Suprapubic skin (tissue), 4 donors: Measurements from ENCODE around the gene PIH1D2. TPM values are rescaled to one million over a fixed set of nuclear protein-coding genes. Genes with fewer than 3 reads are reported as not detected.
A peak's percentile ranks its signal among the peaks of the same experiment; 100 is the strongest.
"Not testable (repeated sequence)": the region's sequence is repeated elsewhere in the genome, so short reads cannot be mapped to it uniquely, and the experiment has no call there.

ENCODE experiments used
- DNase-seq, 2 donors: peaks; one replicate each; pipeline ENCODE4 v3.0.0-alpha.2; 2019; ENCODE audit warnings: low spot score in 2 of 2
- H3K27ac ChIP-seq: fragments of 200-600 bp; sonication (generic); one replicate; pipeline ENCODE4 v1.5.1; 2019
- H3K27me3 ChIP-seq: fragments of 200-600 bp; sonication (generic); one replicate; pipeline ENCODE4 v1.5.1; 2019
- H3K36me3 ChIP-seq: fragments of 200-600 bp; sonication (generic); one replicate; pipeline ENCODE4 v1.5.1; 2019
- H3K4me1 ChIP-seq: fragments of 200-600 bp; sonication (generic); one replicate; pipeline ENCODE4 v1.5.1; 2019
- H3K4me3 ChIP-seq: fragments of 200-600 bp; sonication (generic); one replicate; pipeline ENCODE4 v1.5.1; 2019; ENCODE audit warnings: mild to moderate bottlenecking
- H3K9me3 ChIP-seq: fragments of 200-600 bp; sonication (generic); one replicate; pipeline ENCODE4 v1.5.1; 2019
- EP300 ChIP-seq: sonication (generic); formaldehyde crosslinking; IDR thresholded peaks from one replicate; pipeline ENCODE4 v1.6.1; 2017; ENCODE audit warnings: antibody characterized with exemption
- POLR2A ChIP-seq, 2 donors: fragments of 450-650 bp; IDR thresholded peaks; one replicate each; pipeline ENCODE4 v1.6.1; 2017; ENCODE audit warnings: antibody characterized with exemption in 2 of 2, mild to moderate bottlenecking in 2 of 2, moderate library complexity in 2 of 2
- POLR2AphosphoS5 ChIP-seq, 3 donors: sonication (generic); formaldehyde crosslinking; IDR thresholded peaks; one replicate each; pipeline ENCODE4 v1.6.1; 2017; ENCODE audit warnings: antibody characterized with exemption in 3 of 3
- WGBS: methylation state at CpG from one replicate; pipeline ENCODE4 v1.1.5; 2018; 5-methylcytosine and 5-hydroxymethylcytosine counted together
- total RNA-seq, 4 donors: library from RNA; depleted of rRNA; stranded (reverse); fragments of >200 nt; gene quantifications; one replicate each; pipeline ENCODE4 v1.1.0, GENCODE V29; 2016
- TF ChIP-seq, protein P1 (sequence below), 2 donors: fragments of 200-600 bp in 1 of 2; fragments of 450-650 bp in 1 of 2; sonication (generic) in 1 of 2; IDR thresholded peaks; one replicate each; pipeline ENCODE4 v1.5.1; 2016 to 2019; ENCODE audit warnings: antibody characterized with exemption in 2 of 2, mild to moderate bottlenecking in 1 of 2, moderate library complexity in 1 of 2

The PIH1D2 gene
- total RNA-seq, 4 donors from 2014 or later, result 1.1 to 2.6 (median 2.3) TPM

GRCh38 chr11:112100462-112100861 lies 26.6 kb upstream of the PIH1D2 start:
- Histone ChIP-seq H3K27ac (no peak overlapping the region), H3K4me1 (no peaks in the 10 kb centered on the region), H3K27me3 (no peaks in the 10 kb centered on the region), H3K9me3 (no peaks in the 10 kb centered on the region), H3K4me3 (no peak overlapping the region), H3K36me3 (peaks cover 23% of the 10 kb centered on the region)
- TF ChIP-seq POLR2AphosphoS5 (IDR thresholded peaks at IDR 0.05) (no peak), POLR2A (IDR thresholded peaks at IDR 0.05) (no peak), EP300 (no peak)
- TF ChIP-seq, protein P1, sequence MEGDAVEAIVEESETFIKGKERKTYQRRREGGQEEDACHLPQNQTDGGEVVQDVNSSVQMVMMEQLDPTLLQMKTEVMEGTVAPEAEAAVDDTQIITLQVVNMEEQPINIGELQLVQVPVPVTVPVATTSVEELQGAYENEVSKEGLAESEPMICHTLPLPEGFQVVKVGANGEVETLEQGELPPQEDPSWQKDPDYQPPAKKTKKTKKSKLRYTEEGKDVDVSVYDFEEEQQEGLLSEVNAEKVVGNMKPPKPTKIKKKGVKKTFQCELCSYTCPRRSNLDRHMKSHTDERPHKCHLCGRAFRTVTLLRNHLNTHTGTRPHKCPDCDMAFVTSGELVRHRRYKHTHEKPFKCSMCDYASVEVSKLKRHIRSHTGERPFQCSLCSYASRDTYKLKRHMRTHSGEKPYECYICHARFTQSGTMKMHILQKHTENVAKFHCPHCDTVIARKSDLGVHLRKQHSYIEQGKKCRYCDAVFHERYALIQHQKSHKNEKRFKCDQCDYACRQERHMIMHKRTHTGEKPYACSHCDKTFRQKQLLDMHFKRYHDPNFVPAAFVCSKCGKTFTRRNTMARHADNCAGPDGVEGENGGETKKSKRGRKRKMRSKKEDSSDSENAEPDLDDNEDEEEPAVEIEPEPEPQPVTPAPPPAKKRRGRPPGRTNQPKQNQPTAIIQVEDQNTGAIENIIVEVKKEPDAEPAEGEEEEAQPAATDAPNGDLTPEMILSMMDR (IDR thresholded peaks at IDR 0.05), result no peak
- DNase-seq, result no peak
- 78% methylated on average over 2 of the region's 2 CpGs for WGBS

DNA sequence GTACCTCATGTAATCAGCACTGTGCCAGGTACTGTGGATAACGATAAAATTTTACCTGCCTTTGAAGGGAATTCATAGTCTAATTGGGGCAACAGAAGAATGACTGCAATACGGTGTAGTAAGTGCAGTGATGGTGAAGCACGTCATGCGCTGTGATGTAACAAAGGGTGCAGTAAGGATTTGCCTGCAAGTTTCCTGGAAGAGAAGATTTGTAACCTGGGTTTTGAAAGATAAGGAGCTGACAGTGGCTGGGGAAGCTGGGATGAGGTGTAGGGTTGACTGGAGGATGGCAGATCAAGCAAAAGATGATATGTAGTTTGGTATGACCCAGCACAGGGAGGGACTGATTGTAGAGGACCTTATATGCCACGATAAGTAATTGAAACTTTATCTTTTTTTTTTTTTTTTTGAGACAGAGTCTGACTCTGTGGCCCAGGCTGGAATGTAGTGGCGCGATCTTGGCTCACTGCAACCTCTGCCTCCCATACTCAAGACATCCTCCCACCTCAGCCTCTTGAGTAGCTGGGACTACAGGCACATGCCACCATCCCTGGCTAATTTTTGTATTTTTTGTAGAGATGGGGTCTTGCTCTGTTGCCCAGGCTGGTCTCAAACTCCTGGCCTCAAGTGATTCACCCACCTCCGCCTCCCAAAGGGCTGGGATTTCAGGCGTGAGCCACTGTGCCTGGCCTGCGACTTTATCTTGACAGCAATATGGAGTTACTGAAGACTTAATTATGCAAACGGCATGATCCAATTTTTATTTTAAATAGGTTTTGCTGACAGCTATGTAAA lies 24.1 kb upstream of the PIH1D2 start:
- no peaks in the 10 kb centered on the region for H3K4me1 ChIP-seq
- H3K36me3 ChIP-seq, result peaks cover 44% of the 10 kb centered on the region
- DNase-seq, result no peak
- H3K4me3 ChIP-seq, result no peak overlapping the region
- no peak overlapping the region for H3K27ac ChIP-seq
- TF ChIP-seq POLR2AphosphoS5 (IDR thresholded peaks at IDR 0.05) (no peak), POLR2A (IDR thresholded peaks at IDR 0.05) (no peak), EP300 (no peak)
- TF ChIP-seq, protein P1 (IDR thresholded peaks at IDR 0.05), result no peak
- WGBS, result 90% methylated on average over 11 of the region's 11 CpGs
- H3K27me3 ChIP-seq, result no peaks in the 10 kb centered on the region
- no peaks in the 10 kb centered on the region for H3K9me3 ChIP-seq

- H3K27ac ChIP-seq, result no peak overlapping the region
- H3K9me3 ChIP-seq, result no peaks in the 10 kb centered on the region
- no peaks in the 10 kb centered on the region for H3K4me1 ChIP-seq
- no peak for DNase-seq
- TF ChIP-seq, protein P1 (IDR thresholded peaks at IDR 0.05), result no peak
- TF ChIP-seq EP300 (no peak), POLR2AphosphoS5 (IDR thresholded peaks at IDR 0.05) (no peak), POLR2A (IDR thresholded peaks at IDR 0.05) (no peak)
- no peaks in the 10 kb centered on the region for H3K27me3 ChIP-seq
- no peak overlapping the region for H3K4me3 ChIP-seq
- H3K36me3 ChIP-seq, result peaks cover 60% of the 10 kb centered on the region
These were observed 22.4 kb upstream of the PIH1D2 start for GRCh38 chr11:112096194-112096593.

- H3K36me3 ChIP-seq, result peaks cover 69% of the 10 kb centered on the region
These were observed 21.5 kb upstream of the PIH1D2 start for GRCh38 chr11:112095302-112095701.

DNA sequence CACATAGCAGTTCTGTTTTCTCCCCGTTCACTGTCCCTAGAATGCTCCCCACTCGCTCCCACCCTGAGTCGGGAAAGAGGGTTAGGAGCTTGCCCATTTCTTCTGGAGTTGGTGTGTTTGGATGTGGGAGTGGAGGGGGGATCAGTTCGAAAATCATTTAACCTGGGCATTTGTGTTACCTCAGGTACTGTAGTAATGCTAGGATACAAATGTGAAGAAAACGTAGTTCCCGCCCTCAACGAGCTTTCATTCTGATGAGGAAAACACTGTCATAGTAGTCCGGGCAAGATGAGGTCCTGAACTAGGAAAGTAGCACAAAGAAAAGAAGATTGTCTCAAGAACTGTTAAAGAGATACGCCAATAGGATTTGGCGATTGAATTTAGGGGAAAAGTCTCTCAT lies 13.4 kb upstream of the PIH1D2 start:
- Histone ChIP-seq H3K27ac (peak overlapping the region; percentile 83), H3K9me3 (no peaks in the 10 kb centered on the region), H3K36me3 (peaks cover 64% of the 10 kb centered on the region), H3K27me3 (no peaks in the 10 kb centered on the region), H3K4me1 (peaks cover 37% of the 10 kb centered on the region), H3K4me3 (peak overlapping the region; percentile 93)
- TF ChIP-seq, protein P1 (IDR thresholded peaks at IDR 0.05), result no peak
- TF ChIP-seq POLR2A (IDR thresholded peaks at IDR 0.05) (no peak), EP300 (no peak), POLR2AphosphoS5 (IDR thresholded peaks at IDR 0.05) (no peak)
- no peak for DNase-seq
- WGBS, result 20% methylated on average over 10 of the region's 10 CpGs

More at GRCh38 chr11:112095302-112095701, 21.5 kb upstream of the PIH1D2 start:
- not testable (repeated sequence) for H3K27me3 ChIP-seq, DNase-seq, H3K9me3 ChIP-seq, H3K4me1 ChIP-seq, H3K4me3 ChIP-seq, H3K27ac ChIP-seq
- 95% methylated on average over 2 of the region's 2 CpGs for WGBS
